ENCODE data around the gene PHC3.
A peak's percentile ranks its signal among the peaks of the same experiment; 100 is the strongest.

Gene PHC3

GRCh38 chr3:170064108-170064507, 117.4 kb downstream of the PHC3 start:
- no peak for DNase-seq

- no peak for DNase-seq
These were observed 117.8 kb downstream of the PHC3 start for GRCh38 chr3:170063691-170064090.

GRCh38 chr3:170062769-170063168, 118.8 kb downstream of the PHC3 start:
- no peak for DNase-seq

- DNase-seq = no peak
These were observed 119.5 kb downstream of the PHC3 start for GRCh38 chr3:170062068-170062467.

- DNase-seq = no peak
These were observed 122.1 kb downstream of the PHC3 start for GRCh38 chr3:170059447-170059846.

GRCh38 chr3:170058127-170058526, 123.4 kb downstream of the PHC3 start:
- DNase-seq = no peak

- no peak for DNase-seq
These were observed 124.0 kb downstream of the PHC3 start for GRCh38 chr3:170057550-170057949.

- no peak for DNase-seq
These were observed 124.7 kb downstream of the PHC3 start for GRCh38 chr3:170056710-170057454.

GRCh38 chr3:170055209-170055608, 126.3 kb downstream of the PHC3 start:
- no peak for DNase-seq

GRCh38 chr3:170054204-170054603, 127.3 kb downstream of the PHC3 start:
- no peak for DNase-seq

GRCh38 chr3:170052398-170052797, 129.1 kb downstream of the PHC3 start:
- no peak for DNase-seq

- DNase-seq = no peak
These were observed 130.8 kb downstream of the PHC3 start for GRCh38 chr3:170050753-170051152.

GRCh38 chr3:170049146-170050000, 132.2 kb downstream of the PHC3 start:
- no peak for DNase-seq

GRCh38 chr3:170047133-170047404, 134.5 kb downstream of the PHC3 start:
- no peak for DNase-seq

- no peak for DNase-seq
These were observed 135.0 kb downstream of the PHC3 start for GRCh38 chr3:170046269-170047132.

GRCh38 chr3:170044795-170045244, 136.7 kb downstream of the PHC3 start:
- no peak for DNase-seq

GRCh38 chr3:170044271-170044670, 137.3 kb downstream of the PHC3 start:
- no peak for DNase-seq

GRCh38 chr3:170043506-170043905, 138.0 kb downstream of the PHC3 start:
- no peak for DNase-seq

GRCh38 chr3:170040418-170040817, 141.1 kb downstream of the PHC3 start:
- DNase-seq = no peak

GRCh38 chr3:170038434-170039110, 143.0 kb downstream of the PHC3 start:
- peak; percentile 42 for DNase-seq

All from NCI-H1436 (cell line).